ENCODE measurements around the gene CTTN. TPM values are rescaled to one million over a fixed set of nuclear protein-coding genes. Genes with fewer than 3 reads are reported as not detected.
A peak's percentile ranks its signal among the peaks of the same experiment; 100 is the strongest.

CTTN gene
- total and polyA plus RNA-seq, 9 of the 15 experiments (the other 6 are each of a cell fraction or from before 2014, with no cell fraction given) = 9.9 to 158 (median 99.7) TPM

GRCh38 chr11:70381872-70382861 is 16.2 kb upstream of the CTTN start:
- peaks cover 3% of the 10 kb centered on the region for H3K9me1 ChIP-seq (ENCODE audit: control insufficient read depth, insufficient read depth, low read length)
- in situ Hi-C loops (cut with MboI) = no loop called here
- peak overlapping the region; percentile 47 for H3K27ac ChIP-seq (ENCODE audit: extremely low read depth, low read depth, low read length)
- no peak overlapping the region for H3K4me2 ChIP-seq (ENCODE audit: insufficient read depth, low read length)
- H3K4me1 ChIP-seq (replicated peaks in 1 of 2; ENCODE audit: control insufficient read depth in 2 of 2, insufficient read depth in 2 of 2, low read length in 2 of 2) = peaks cover 6 to 11% of the 10 kb centered on the region in 2 experiments; a peak in 4 of 5 replicates
- H3K9ac ChIP-seq (ENCODE audit: insufficient read depth in 1 of 2, low read depth in 2 of 2, low read length in 2 of 2) = no peak overlapping the region
- H3K79me2 ChIP-seq (ENCODE audit: control insufficient read depth, insufficient read depth, low read length) = peaks cover 5% of the 10 kb centered on the region; the same call in 1 of the 3 replicates
- H3K27me3 ChIP-seq (ENCODE audit: control insufficient read depth in 2 of 2, insufficient read depth in 2 of 2, low read length in 2 of 2) = no peaks in the 10 kb centered on the region
- ChIA-PET CTCF (ENCODE audit: low intra/inter-chr PET ratio) (no interaction called here), POLR2A (interaction anchor here (0.5 to 1.6 kb wide), 5 partner anchors 9 to 596 kb away, joined by 3 to 8 read pairs (median 4); no protein-coding TSS in a partner anchor)
- H3K4me3 ChIP-seq = no peak overlapping the region
- no peaks in the 10 kb centered on the region; the same call in 1 of the 2 replicates for H4K20me1 ChIP-seq (replicated peaks; ENCODE audit: control insufficient read depth, insufficient read depth, low read length)
- intact Hi-C loops (cut with micrococcal nuclease) = no loop called here
- H3K9me3 ChIP-seq (replicated peaks; ENCODE audit: control insufficient read depth, insufficient read depth, low read depth, low read length) = no peaks in the 10 kb centered on the region
- DNase-seq (ENCODE audit: extremely low read depth in 1 of 4, low spot score in 3 of 4) = peak; percentile 27 to 64 (median 62)
- WGBS (ENCODE audit: insufficient coverage, low coverage, missing lambda C conversion rate) = 65% methylated on average over 15 of the region's 15 CpGs
- H2AFZ ChIP-seq (ENCODE audit: low read depth, low read length) = no peak overlapping the region
- H3K36me3 ChIP-seq (ENCODE audit: control insufficient read depth, insufficient read depth, low read length) = peaks cover 79% of the 10 kb centered on the region
- ATAC-seq = peak; percentile 85
- no TSS peak for BruUV-seq (replicated peaks)
- peak; percentile 60 for FAIRE-seq
- TF ChIP-seq CHD2 (IDR thresholded peaks at IDR 0.05; ENCODE audit: low read depth, low read length) (no peak), PHTF2 (CRISPR knock-in tag; IDR thresholded peaks at IDR 0.05) (no peak), ZNF707 (CRISPR knock-in tag; conservative IDR thresholded peaks at IDR 0.05) (no peak), ZNF699 (CRISPR knock-in tag; IDR thresholded peaks at IDR 0.05; ENCODE audit: insufficient replicate concordance) (no peak), ZNF609 (CRISPR knock-in tag; IDR thresholded peaks at IDR 0.05; ENCODE audit: borderline replicate concordance) (no peak), ZNF316 (IDR thresholded peaks at IDR 0.05) (peak; percentile 99), ARID1B (IDR thresholded peaks at IDR 0.05) (peak; percentile 25; the same call in 1 of the 2 replicates), NRF1 (conservative IDR thresholded peaks at IDR 0.05 in 1 of 2, IDR thresholded peaks at IDR 0.05 in 1 of 2) (peak; percentile 24 to 30; a peak in 2 of 4 replicates), MTA2 (IDR thresholded peaks at IDR 0.05; ENCODE audit: low read depth) (no peak), U2AF1 (optimal IDR thresholded peaks at IDR 0.05; ENCODE audit: low read depth, low read length) (no peak), HNRNPH1 (optimal IDR thresholded peaks at IDR 0.05; ENCODE audit: low read depth, low read length) (no peak), NFE2 (IDR thresholded peaks at IDR 0.05; ENCODE audit: low read depth) (peak; percentile 89), FOXP1 (CRISPR knock-in tag; IDR thresholded peaks at IDR 0.05) (no peak), SIN3A (IDR thresholded peaks at IDR 0.05; ENCODE audit: borderline replicate concordance in 2 of 2, control insufficient read depth in 1 of 2, low read depth in 2 of 2, low read length in 2 of 2) (no peak)
- TF ChIP-seq, protein P1, sequence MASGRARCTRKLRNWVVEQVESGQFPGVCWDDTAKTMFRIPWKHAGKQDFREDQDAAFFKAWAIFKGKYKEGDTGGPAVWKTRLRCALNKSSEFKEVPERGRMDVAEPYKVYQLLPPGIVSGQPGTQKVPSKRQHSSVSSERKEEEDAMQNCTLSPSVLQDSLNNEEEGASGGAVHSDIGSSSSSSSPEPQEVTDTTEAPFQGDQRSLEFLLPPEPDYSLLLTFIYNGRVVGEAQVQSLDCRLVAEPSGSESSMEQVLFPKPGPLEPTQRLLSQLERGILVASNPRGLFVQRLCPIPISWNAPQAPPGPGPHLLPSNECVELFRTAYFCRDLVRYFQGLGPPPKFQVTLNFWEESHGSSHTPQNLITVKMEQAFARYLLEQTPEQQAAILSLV (tag; IDR thresholded peaks at IDR 0.05) = no peak

All from K562 (cell line).